Activated naive CD8-positive, alpha-beta T cell treated with anti-CD3 and anti-CD28 coated beads, Interleukin-2, amount 50 U/mL, for 16 hours (primary cell): Measurements from ENCODE around the gene STPG1.
"Not testable (repeated sequence)": the region's sequence is repeated elsewhere in the genome, so short reads cannot be mapped to it uniquely, and the experiment has no call there.

Source experiments
- DNase-seq: peaks from one replicate; pipeline ENCODE4 v3.0.0-alpha.2; 2020; ENCODE audit warnings: low read depth, low spot score

STPG1 gene

GRCh38 chr1:24413350-24414163 is at the start of gene STPG1:
STPG1 (minus strand) TSS chr1:24413782; CDS start chr1:24401388, 12,394 bp downstream.
- DNase-seq = peak; percentile 41

GRCh38 chr1:24462128-24462527 is 48.5 kb upstream of the STPG1 start:
- DNase-seq = not testable (repeated sequence)

- no peak for DNase-seq
These were observed 46.1 kb upstream of the STPG1 start for GRCh38 chr1:24459551-24460266.

- no peak for DNase-seq
These were observed 44.3 kb upstream of the STPG1 start for GRCh38 chr1:24457866-24458265.

- DNase-seq = no peak
These were observed 41.7 kb upstream of the STPG1 start for GRCh38 chr1:24455272-24455671.

GRCh38 chr1:24454673-24455072 is 41.1 kb upstream of the STPG1 start:
- DNase-seq = no peak

GRCh38 chr1:24452922-24453485 is 39.4 kb upstream of the STPG1 start:
- no peak for DNase-seq

GRCh38 chr1:24451746-24452145 is 38.2 kb upstream of the STPG1 start:
- no peak for DNase-seq

- no peak for DNase-seq
These were observed 37.3 kb upstream of the STPG1 start for GRCh38 chr1:24450857-24451397.

GRCh38 chr1:24450316-24450715 is 36.7 kb upstream of the STPG1 start:
- no peak for DNase-seq

- DNase-seq = not testable (repeated sequence)
These were observed 32.9 kb upstream of the STPG1 start for GRCh38 chr1:24446446-24446845.

- no peak for DNase-seq
These were observed 29.7 kb upstream of the STPG1 start for GRCh38 chr1:24443241-24443656.

- no peak for DNase-seq
These were observed 29.2 kb upstream of the STPG1 start for GRCh38 chr1:24442764-24443163.

- DNase-seq = no peak
These were observed 28.6 kb upstream of the STPG1 start for GRCh38 chr1:24441996-24442668.

GRCh38 chr1:24441480-24441879 is 27.9 kb upstream of the STPG1 start:
- no peak for DNase-seq

GRCh38 chr1:24440436-24440835 is 26.9 kb upstream of the STPG1 start:
- no peak for DNase-seq

GRCh38 chr1:24438423-24438901 is 24.9 kb upstream of the STPG1 start:
- DNase-seq = no peak

GRCh38 chr1:24437631-24438396 is 24.2 kb upstream of the STPG1 start:
- DNase-seq = no peak

- DNase-seq = no peak
These were observed 22.3 kb upstream of the STPG1 start for GRCh38 chr1:24435782-24436365.

GRCh38 chr1:24427545-24427862 is 13.9 kb upstream of the STPG1 start:
- DNase-seq = no peak
